MM.1S (cell line): ENCODE measurements around the gene THRB.

ENCODE experiments used
- DNase-seq: peaks from one replicate; pipeline ENCODE4 v3.0.0-alpha.2; 2015
- H2AFZ ChIP-seq: fragments of 300-600 bp; sonication (generic); 2 replicates; pipeline ENCODE4 v1.6.0; 2016; ENCODE audit warnings: antibody characterized with exemption, low read length
- H3F3A ChIP-seq: fragments of 300-600 bp; sonication (generic); 2 replicates; pipeline ENCODE4 v1.6.1; 2016; ENCODE audit warnings: mild to moderate bottlenecking, antibody characterized with exemption, low read length, moderate library complexity, mixed read lengths; ENCODE audit not compliant: insufficient read depth
- H3K27ac ChIP-seq: fragments of 300-600 bp; sonication (generic); 2 replicates; pipeline ENCODE4 v1.5.1; 2016; ENCODE audit warnings: mild to moderate bottlenecking, low read length
- H3K27me3 ChIP-seq: fragments of 300-600 bp; sonication (generic); replicated peaks from 2 replicates; pipeline ENCODE4 v1.6.0; 2016; ENCODE audit warnings: low read length; ENCODE audit not compliant: insufficient read depth
- H3K36me3 ChIP-seq: fragments of 300-600 bp; sonication (generic); replicated peaks from 2 replicates; pipeline ENCODE4 v1.6.1; 2016; ENCODE audit warnings: mild to moderate bottlenecking, low read length, mixed read lengths; ENCODE audit not compliant: insufficient read depth
- H3K4me1 ChIP-seq: fragments of 300-600 bp; sonication (generic); 2 replicates; pipeline ENCODE4 v1.6.1; 2016; ENCODE audit warnings: low read length, mixed read lengths
- H3K4me2 ChIP-seq: fragments of 300-600 bp; sonication (generic); 2 replicates; pipeline ENCODE4 v1.6.0; 2016; ENCODE audit warnings: low read depth, low read length
- H3K4me3 ChIP-seq: fragments of 300-600 bp; sonication (generic); 2 replicates; pipeline ENCODE4 v1.5.1; 2016; ENCODE audit warnings: low read length, mixed read lengths
- H3K79me2 ChIP-seq: fragments of 300-600 bp; sonication (generic); 2 replicates; pipeline ENCODE4 v1.6.1; 2016; ENCODE audit warnings: mixed run types, low read length, mixed read lengths
- H3K9ac ChIP-seq: fragments of 300-600 bp; sonication (generic); 2 replicates; pipeline ENCODE4 v1.6.1; 2016; ENCODE audit warnings: low read length, mixed read lengths
- H3K9me2 ChIP-seq: fragments of 300-600 bp; sonication (generic); replicated peaks from 2 replicates; pipeline ENCODE4 v1.6.1; 2016; ENCODE audit warnings: mild to moderate bottlenecking, low read length, mixed read lengths; ENCODE audit not compliant: insufficient read depth
- H3K9me3 ChIP-seq: fragments of 300-600 bp; sonication (generic); replicated peaks from 2 replicates; pipeline ENCODE4 v1.6.1; 2016; ENCODE audit warnings: mild to moderate bottlenecking, low read length, mixed read lengths; ENCODE audit not compliant: insufficient read depth
- H4K20me1 ChIP-seq: fragments of 300-600 bp; sonication (generic); 2 replicates; pipeline ENCODE4 v1.6.1; 2016; ENCODE audit warnings: mild to moderate bottlenecking, low read length, moderate library complexity, mixed read lengths; ENCODE audit not compliant: insufficient read depth
- EZH2 ChIP-seq: fragments of 300-600 bp; sonication (generic); optimal IDR thresholded peaks from 2 replicates; pipeline ENCODE3; 2017; ENCODE audit warnings: low read depth, mild to moderate bottlenecking, antibody characterized with exemption, low read length, mixed read lengths
- EZH2phosphoT487 ChIP-seq: fragments of 300-600 bp; sonication (generic); IDR thresholded peaks from 2 replicates; pipeline ENCODE4 v1.6.1; 2018; ENCODE audit warnings: antibody characterized with exemption, low read length
- TF ChIP-seq, protein P1 (sequence below): fragments of 300-600 bp; sonication (generic); IDR thresholded peaks from 2 replicates; pipeline ENCODE4 v1.5.1; 2016; ENCODE audit warnings: antibody characterized with exemption, low read length, mixed read lengths

THRB gene

DNA sequence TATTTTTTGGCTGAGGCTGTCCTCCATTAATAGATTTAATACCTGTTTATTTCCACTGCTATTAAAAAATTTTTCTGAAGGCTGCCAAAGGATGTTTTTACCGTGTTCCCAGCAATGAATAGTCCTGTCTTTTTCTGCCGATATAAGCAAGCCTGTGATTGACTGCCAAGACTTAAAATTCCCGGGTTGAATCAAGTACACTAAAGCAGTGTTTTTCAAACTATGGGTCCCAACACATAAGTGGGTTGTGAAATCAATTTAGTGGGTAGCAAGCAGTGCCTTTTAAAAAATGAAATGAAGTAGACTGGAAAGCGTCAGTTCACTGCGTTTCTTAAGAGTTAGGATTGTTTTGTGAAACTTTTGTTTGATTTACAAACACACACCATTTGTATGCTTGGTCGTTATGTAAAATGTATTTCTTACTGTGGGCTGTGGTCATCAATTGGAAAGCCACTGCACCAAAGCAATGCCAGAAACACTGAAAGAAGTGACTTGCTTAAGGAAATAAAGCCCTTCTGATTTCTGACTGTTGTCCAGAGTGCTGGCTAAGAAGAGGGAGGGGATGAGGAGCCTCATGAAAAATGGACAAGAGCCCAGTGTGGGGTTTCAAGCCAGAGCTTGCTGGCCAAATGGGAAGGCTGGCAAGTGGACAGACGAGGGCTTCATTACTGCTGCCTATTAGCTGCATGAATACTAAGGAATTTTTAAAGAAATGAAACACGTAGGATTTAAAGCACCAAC, 206.0 kb downstream of the THRB start:
- Histone ChIP-seq H3K4me2 (no peak overlapping the region), H3K36me3 (no peaks in the 10 kb centered on the region), H3K27ac (no peak overlapping the region), H3F3A (no peaks in the 10 kb centered on the region), H3K9me2 (no peaks in the 10 kb centered on the region), H3K4me3 (no peak overlapping the region), H3K9me3 (no peaks in the 10 kb centered on the region), H3K27me3 (no peaks in the 10 kb centered on the region), H4K20me1 (no peaks in the 10 kb centered on the region), H3K9ac (no peak overlapping the region), H2AFZ (no peak overlapping the region), H3K79me2 (no peaks in the 10 kb centered on the region), H3K4me1 (no peaks in the 10 kb centered on the region)
- no peak for DNase-seq
- TF ChIP-seq EZH2 (no peak), EZH2phosphoT487 (no peak)
- TF ChIP-seq, protein P1, sequence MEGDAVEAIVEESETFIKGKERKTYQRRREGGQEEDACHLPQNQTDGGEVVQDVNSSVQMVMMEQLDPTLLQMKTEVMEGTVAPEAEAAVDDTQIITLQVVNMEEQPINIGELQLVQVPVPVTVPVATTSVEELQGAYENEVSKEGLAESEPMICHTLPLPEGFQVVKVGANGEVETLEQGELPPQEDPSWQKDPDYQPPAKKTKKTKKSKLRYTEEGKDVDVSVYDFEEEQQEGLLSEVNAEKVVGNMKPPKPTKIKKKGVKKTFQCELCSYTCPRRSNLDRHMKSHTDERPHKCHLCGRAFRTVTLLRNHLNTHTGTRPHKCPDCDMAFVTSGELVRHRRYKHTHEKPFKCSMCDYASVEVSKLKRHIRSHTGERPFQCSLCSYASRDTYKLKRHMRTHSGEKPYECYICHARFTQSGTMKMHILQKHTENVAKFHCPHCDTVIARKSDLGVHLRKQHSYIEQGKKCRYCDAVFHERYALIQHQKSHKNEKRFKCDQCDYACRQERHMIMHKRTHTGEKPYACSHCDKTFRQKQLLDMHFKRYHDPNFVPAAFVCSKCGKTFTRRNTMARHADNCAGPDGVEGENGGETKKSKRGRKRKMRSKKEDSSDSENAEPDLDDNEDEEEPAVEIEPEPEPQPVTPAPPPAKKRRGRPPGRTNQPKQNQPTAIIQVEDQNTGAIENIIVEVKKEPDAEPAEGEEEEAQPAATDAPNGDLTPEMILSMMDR: no peak

DNA sequence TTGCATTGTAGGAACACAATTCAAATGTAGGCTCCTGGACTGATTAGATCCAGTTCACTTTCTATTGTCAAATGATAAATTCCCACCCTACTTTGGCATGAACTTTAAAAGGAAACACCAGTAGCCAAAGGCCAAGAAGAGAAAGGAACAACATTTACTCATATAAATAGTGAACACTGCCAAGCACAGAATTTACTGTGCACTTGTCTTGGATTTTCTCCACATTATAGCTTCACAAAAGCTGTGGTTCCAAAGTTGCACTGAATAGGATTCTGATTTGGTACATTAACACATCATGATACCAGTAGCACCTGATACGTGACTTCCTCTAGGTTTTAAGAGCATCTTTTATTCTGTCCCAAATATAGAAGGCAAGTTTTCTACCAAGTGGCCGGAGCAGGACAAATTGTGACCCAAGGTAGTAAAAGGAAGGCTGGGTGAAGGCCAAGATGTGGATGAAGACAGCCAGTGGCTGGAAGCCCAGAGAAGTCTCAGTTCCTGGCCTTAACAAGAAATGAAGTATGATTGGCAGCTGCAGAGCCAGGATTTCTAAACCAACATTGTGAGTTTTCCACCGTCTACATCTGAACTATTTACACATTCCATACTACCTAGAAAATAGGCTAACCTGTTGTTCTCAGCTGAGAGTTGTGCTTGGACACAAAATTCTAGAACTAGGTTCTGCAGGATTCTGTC, 206.7 kb downstream of the THRB start:
- Histone ChIP-seq H3K27me3 (no peaks in the 10 kb centered on the region), H3K4me3 (no peak overlapping the region), H3K9me2 (no peaks in the 10 kb centered on the region), H4K20me1 (no peaks in the 10 kb centered on the region), H3K27ac (no peak overlapping the region), H3K4me2 (no peak overlapping the region), H3K9me3 (no peaks in the 10 kb centered on the region), H3K9ac (no peak overlapping the region), H3F3A (no peaks in the 10 kb centered on the region), H3K36me3 (no peaks in the 10 kb centered on the region), H3K79me2 (no peaks in the 10 kb centered on the region), H3K4me1 (no peaks in the 10 kb centered on the region), H2AFZ (no peak overlapping the region)
- no peak for DNase-seq
- TF ChIP-seq EZH2: no peak
- no peak for TF ChIP-seq EZH2phosphoT487
- TF ChIP-seq, protein P1: no peak

DNA sequence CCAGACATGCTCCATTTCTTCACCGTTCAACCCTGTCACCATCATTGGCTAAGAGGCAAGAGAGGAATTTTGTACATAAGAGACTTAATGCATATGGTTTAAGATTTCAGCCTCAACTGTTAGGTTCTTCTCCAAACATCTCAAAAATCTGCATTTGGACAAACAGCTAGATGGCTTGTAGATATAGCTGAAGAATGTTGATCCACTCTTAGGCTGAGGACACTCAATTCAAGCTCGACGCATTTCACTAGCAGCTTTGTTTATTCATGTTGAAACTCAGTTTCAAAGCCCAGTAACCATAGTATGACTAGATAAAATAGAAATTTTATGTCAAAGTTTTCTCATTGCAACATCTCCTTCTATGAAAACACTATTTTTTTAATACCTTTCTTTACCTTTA, 208.2 kb downstream of the THRB start:
- H3K79me2 ChIP-seq: no peaks in the 10 kb centered on the region
- H3K9ac ChIP-seq: no peak overlapping the region

More for the DNA sequence above, 208.2 kb downstream of the THRB start:
- no peaks in the 10 kb centered on the region for H3K9me2 ChIP-seq
- H2AFZ ChIP-seq: no peak overlapping the region
- H3K27ac ChIP-seq: no peak overlapping the region
- no peaks in the 10 kb centered on the region for H3F3A ChIP-seq
- TF ChIP-seq EZH2phosphoT487 (no peak), EZH2 (no peak)
- TF ChIP-seq, protein P1: no peak
- H3K36me3 ChIP-seq: no peaks in the 10 kb centered on the region
- no peaks in the 10 kb centered on the region for H3K9me3 ChIP-seq
- no peak for DNase-seq
- no peak overlapping the region for H3K4me3 ChIP-seq
- no peaks in the 10 kb centered on the region for H3K27me3 ChIP-seq
- no peak overlapping the region for H3K4me2 ChIP-seq
- no peaks in the 10 kb centered on the region for H3K4me1 ChIP-seq
- H4K20me1 ChIP-seq: no peaks in the 10 kb centered on the region
